ENCODE results near the gene CLEC10A. TPM values are rescaled to one million over a fixed set of nuclear protein-coding genes. Genes with fewer than 3 reads are reported as not detected.

Gene CLEC10A
- total RNA-seq, 4 donors from 2014 or later, result 0.46 to 5.4 (median 1.9) TPM

GRCh38 chr17:7034955-7035590, 45.0 kb downstream of the CLEC10A start:
- TF ChIP-seq CTCF (IDR thresholded peaks at IDR 0.05) (no peak), POLR2A (IDR thresholded peaks at IDR 0.05) (no peak)
- DNase-seq (ENCODE audit: low spot score in 2 of 2), result no peak
- H3K4me3 ChIP-seq (ENCODE audit: low read depth, poor library complexity, severe bottlenecking), result peak overlapping the region; percentile 47
- intact Hi-C loops (cut with DNase I; ENCODE audit: low total_unique reads), result loop anchor here (5.0 kb wide), 1 partner anchor 537 kb away; no protein-coding TSS in a partner anchor
- 16% methylated on average over 7 of the region's 7 CpGs for WGBS, 2 donors

- no peak for TF ChIP-seq POLR2A (IDR thresholded peaks at IDR 0.05)
- TF ChIP-seq CTCF (IDR thresholded peaks at IDR 0.05), result no peak
Measured at GRCh38 chr17:7029659-7030058, 50.4 kb downstream of the CLEC10A start.

GRCh38 chr17:7029096-7029495, 51.0 kb downstream of the CLEC10A start:
- TF ChIP-seq CTCF (IDR thresholded peaks at IDR 0.05) (no peak), POLR2A (IDR thresholded peaks at IDR 0.05) (no peak)
- 72 to 77% methylated on average over 3 of the region's 3 CpGs for WGBS, 2 donors
- DNase-seq (ENCODE audit: low spot score in 2 of 2), result no peak
- intact Hi-C loops (cut with DNase I; ENCODE audit: low total_unique reads), result no loop called here
- no peak overlapping the region for H3K4me3 ChIP-seq (ENCODE audit: low read depth, poor library complexity, severe bottlenecking)

More at GRCh38 chr17:7029659-7030058, 50.4 kb downstream of the CLEC10A start:
- DNase-seq (ENCODE audit: low spot score in 2 of 2), result peak in 1 of 2 donors; percentile 23
- 49 to 63% methylated on average over 8 of the region's 8 CpGs for WGBS, 2 donors
- intact Hi-C loops (cut with DNase I; ENCODE audit: low total_unique reads), result loop anchor here (5.0 kb wide), 1 partner anchor 543 kb away; no protein-coding TSS in a partner anchor
- no peak overlapping the region for H3K4me3 ChIP-seq (ENCODE audit: low read depth, poor library complexity, severe bottlenecking)

- no peak for DNase-seq (ENCODE audit: low spot score in 2 of 2)
- no peak overlapping the region for H3K4me3 ChIP-seq (ENCODE audit: low read depth, poor library complexity, severe bottlenecking)
- intact Hi-C loops (cut with DNase I; ENCODE audit: low total_unique reads), result no loop called here
- WGBS, 2 donors, result 72 to 94% methylated on average over 10 to 13 of the region's 13 CpGs
- TF ChIP-seq POLR2A (IDR thresholded peaks at IDR 0.05), result no peak
- no peak for TF ChIP-seq CTCF (IDR thresholded peaks at IDR 0.05)
Measured at GRCh38 chr17:7027335-7027734, 52.7 kb downstream of the CLEC10A start.

- intact Hi-C loops (cut with DNase I; ENCODE audit: low total_unique reads), result no loop called here
- no peak overlapping the region for H3K4me3 ChIP-seq (ENCODE audit: low read depth, poor library complexity, severe bottlenecking)
- no peak for DNase-seq (ENCODE audit: low spot score in 2 of 2)
- no peak for TF ChIP-seq POLR2A (IDR thresholded peaks at IDR 0.05)
- no peak for TF ChIP-seq CTCF (IDR thresholded peaks at IDR 0.05)
- 87 to 88% methylated on average over 29 of the region's 29 CpGs for WGBS, 2 donors
Measured at GRCh38 chr17:7026471-7027115, 53.5 kb downstream of the CLEC10A start.
